ENCODE measurements around the gene PTPRD.

DNA sequence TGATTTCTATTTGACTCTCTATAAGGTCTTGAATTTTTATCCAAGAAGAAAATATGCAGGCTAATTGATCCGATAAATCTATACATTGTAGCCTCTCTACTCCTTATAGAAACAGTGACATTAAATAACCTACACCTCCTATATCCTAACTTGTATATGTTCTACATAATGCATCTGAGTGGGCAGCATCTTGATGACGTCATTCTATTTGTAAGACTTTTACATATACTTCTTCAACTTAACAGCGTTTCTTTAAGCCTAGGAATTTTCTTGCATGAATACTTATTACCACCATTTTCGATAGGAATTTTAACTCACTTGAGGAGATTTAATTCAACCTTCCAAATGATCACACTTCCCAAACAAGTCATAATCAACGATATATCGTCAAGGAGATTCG, 869.0 kb downstream of the PTPRD start:
- TF ChIP-seq POLR2AphosphoS5 (IDR thresholded peaks at IDR 0.05; ENCODE audit: borderline replicate concordance, low read depth, low read length) (no peak), EZH2 (IDR thresholded peaks at IDR 0.05) (no peak), FOXP2 (optimal IDR thresholded peaks at IDR 0.05; ENCODE audit: control extremely low read depth, extremely low read length, insufficient read depth) (no peak)
